G401 (cell line): ENCODE data around the gene OLFML3. TPM values are rescaled to one million over a fixed set of nuclear protein-coding genes. Genes with fewer than 3 reads are reported as not detected.
"Not testable (repeated sequence)": the region's sequence is repeated elsewhere in the genome, so short reads cannot be mapped to it uniquely, and the experiment has no call there.

Experiments used
- DNase-seq: peaks from one replicate; pipeline ENCODE4 v3.0.0-alpha.2; 2015; ENCODE audit warnings: low spot score
- in situ Hi-C: cut with HindIII; loops from 2 replicates; pipeline ENCODE4 v1.10.0; 2016; ENCODE audit warnings: low sequenced_read_pairs, mixed read lengths
- total RNA-seq: library from RNA; depleted of rRNA; stranded (reverse); fragments of >200 nt; shearing (Covaris generic); gene quantifications from 2 replicates; pipeline ENCODE4 v1.2.3, GENCODE V29; 2014

The OLFML3 gene
- total RNA-seq, 1 experiment from 2014 or later, result 0.31 TPM

GRCh38 chr1:113984710-113985109 lies 5.4 kb downstream of the OLFML3 start:
- no peak for DNase-seq

GRCh38 chr1:113986802-113987201 lies 7.5 kb downstream of the OLFML3 start:
- DNase-seq, result no peak
- in situ Hi-C loops, result no loop called here

More at GRCh38 chr1:113984710-113985109, 5.4 kb downstream of the OLFML3 start:
- in situ Hi-C loops, result no loop called here

- DNase-seq, result no peak
- in situ Hi-C loops, result no loop called here
Observed at GRCh38 chr1:113987259-113987658, 8.0 kb downstream of the OLFML3 start.

GRCh38 chr1:113990530-113990929 lies 11.3 kb downstream of the OLFML3 start:
- no peak for DNase-seq
- in situ Hi-C loops, result no loop called here

- no peak for DNase-seq
- in situ Hi-C loops, result no loop called here
Observed at GRCh38 chr1:113990961-113991360, 11.7 kb downstream of the OLFML3 start.

- no peak for DNase-seq
- in situ Hi-C loops, result no loop called here
Observed at GRCh38 chr1:113991467-113991997, 12.3 kb downstream of the OLFML3 start.

- peak; percentile 48 for DNase-seq
- in situ Hi-C loops, result no loop called here
Observed at GRCh38 chr1:113993072-113993471, 13.8 kb downstream of the OLFML3 start.

- in situ Hi-C loops, result no loop called here
- DNase-seq, result no peak
Observed at GRCh38 chr1:113993766-113994165, 14.5 kb downstream of the OLFML3 start.

- in situ Hi-C loops, result no loop called here
- DNase-seq, result no peak
Observed at GRCh38 chr1:113995382-113995781, 16.1 kb downstream of the OLFML3 start.

- in situ Hi-C loops, result no loop called here
- DNase-seq, result no peak
Observed at GRCh38 chr1:113998361-113998760, 19.1 kb downstream of the OLFML3 start.

- DNase-seq, result no peak
- in situ Hi-C loops, result no loop called here
Observed at GRCh38 chr1:113999233-113999632, 20.0 kb downstream of the OLFML3 start.

GRCh38 chr1:113999799-114000198 lies 20.5 kb downstream of the OLFML3 start:
- no peak for DNase-seq
- in situ Hi-C loops, result no loop called here

GRCh38 chr1:114000406-114000805 lies 21.1 kb downstream of the OLFML3 start:
- DNase-seq, result no peak

GRCh38 chr1:114002492-114003239 lies 23.4 kb downstream of the OLFML3 start:
- no peak for DNase-seq
- in situ Hi-C loops, result no loop called here

More at GRCh38 chr1:114000406-114000805, 21.1 kb downstream of the OLFML3 start:
- in situ Hi-C loops, result no loop called here

GRCh38 chr1:114003431-114003830 lies 24.2 kb downstream of the OLFML3 start:
- no peak for DNase-seq
- in situ Hi-C loops, result no loop called here

- in situ Hi-C loops, result not testable (repeated sequence)
Observed at GRCh38 chr1:114006825-114007224, 27.6 kb downstream of the OLFML3 start.

GRCh38 chr1:114008480-114008941 lies 29.2 kb downstream of the OLFML3 start:
- DNase-seq, result no peak
- in situ Hi-C loops, result no loop called here

More at GRCh38 chr1:114006825-114007224, 27.6 kb downstream of the OLFML3 start:
- DNase-seq, result not testable (repeated sequence)

GRCh38 chr1:114008993-114009392 lies 29.7 kb downstream of the OLFML3 start:
- DNase-seq, result no peak
- in situ Hi-C loops, result no loop called here

- no peak for DNase-seq
- in situ Hi-C loops, result no loop called here
Observed at GRCh38 chr1:114009393-114009792, 30.1 kb downstream of the OLFML3 start.

GRCh38 chr1:114010433-114011184 lies 31.3 kb downstream of the OLFML3 start:
- no peak for DNase-seq
- in situ Hi-C loops, result no loop called here
